DMS79 (cell line): ENCODE measurements around the gene FAM20A.
"Not testable (repeated sequence)": the region's sequence is repeated elsewhere in the genome, so short reads cannot be mapped to it uniquely, and the experiment has no call there.

Experiments
- DNase-seq: peaks from one replicate; lab custom pipeline; 2025; lab: John Stamatoyannopoulos, UW

The FAM20A gene

DNA sequence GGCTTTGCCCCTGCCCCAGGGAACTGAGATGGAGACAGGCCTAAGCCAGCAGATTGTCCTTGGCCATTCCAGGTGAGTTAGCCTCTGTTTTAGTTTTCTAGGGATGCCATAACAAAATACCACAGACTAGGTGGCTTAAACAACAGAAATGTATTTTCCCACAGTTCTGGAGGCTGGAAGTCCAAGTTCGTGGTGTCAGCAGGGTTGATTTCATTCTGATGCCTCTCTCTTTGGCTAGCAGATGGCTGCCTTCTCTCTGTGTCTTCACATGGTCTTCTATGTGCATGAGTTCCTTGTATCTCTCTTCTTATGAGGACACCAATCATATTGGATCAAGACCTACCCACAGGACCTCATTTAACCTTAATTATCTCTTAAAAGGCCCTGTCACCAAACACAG is 12.8 kb downstream of the FAM20A start:
- no peak for DNase-seq

DNA sequence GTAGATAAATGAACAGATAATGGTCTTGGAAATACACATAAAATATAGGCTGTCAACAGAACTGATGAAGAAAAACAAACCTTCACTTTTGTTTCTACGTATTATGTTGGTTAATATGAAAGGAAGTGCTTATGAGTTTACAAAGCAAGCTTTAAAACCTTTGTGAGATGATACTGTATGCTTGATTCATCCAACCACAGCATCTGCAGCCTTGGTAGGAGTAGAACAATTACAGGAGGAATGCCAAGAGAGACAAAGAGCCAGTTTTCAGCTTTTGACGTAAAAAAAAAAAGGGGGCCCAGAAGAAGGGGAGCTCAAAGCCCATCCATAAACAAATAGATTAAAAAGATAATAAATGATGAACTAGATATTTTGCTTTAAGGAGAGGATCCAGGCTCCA is 13.3 kb downstream of the FAM20A start:
- DNase-seq: no peak

DNA sequence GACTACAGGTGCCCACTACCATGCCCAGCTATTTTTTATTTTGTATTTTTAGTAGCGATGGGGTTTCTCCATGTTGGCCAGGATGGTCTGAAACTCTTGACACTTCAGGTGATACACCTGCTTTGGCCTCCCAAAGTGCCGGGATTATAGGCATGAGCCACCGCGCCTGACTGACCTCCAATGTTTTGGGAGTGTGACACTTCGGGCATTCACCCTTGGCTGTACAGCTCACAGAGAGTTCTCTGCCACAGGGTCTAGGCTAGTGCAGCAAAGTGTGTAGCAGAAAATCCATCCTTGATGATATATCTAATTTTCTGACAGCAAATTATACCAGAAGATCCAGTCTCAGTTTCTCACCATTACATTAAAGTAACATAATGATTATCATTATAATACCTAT is 14.1 kb downstream of the FAM20A start:
- no peak for DNase-seq

DNA sequence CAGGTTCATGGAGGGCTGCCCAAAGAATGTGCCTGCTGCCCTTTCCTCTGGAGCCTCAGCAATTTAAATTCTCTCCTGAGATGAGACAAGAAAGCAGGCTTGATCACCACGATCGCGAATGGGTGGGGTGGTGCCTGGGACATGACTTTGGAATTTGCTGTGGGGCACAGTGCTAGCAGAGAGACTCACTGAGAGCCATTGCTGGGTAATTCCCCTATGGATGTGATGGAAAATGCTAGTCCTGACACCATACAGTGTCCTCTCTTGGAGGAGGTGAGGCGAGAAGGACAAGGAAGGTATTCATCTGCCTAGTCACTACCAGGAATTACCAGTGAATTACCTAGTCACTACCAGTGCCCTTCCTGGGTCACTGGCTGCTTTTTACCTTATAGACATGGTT is 15.5 kb downstream of the FAM20A start:
- DNase-seq: no peak

DNA sequence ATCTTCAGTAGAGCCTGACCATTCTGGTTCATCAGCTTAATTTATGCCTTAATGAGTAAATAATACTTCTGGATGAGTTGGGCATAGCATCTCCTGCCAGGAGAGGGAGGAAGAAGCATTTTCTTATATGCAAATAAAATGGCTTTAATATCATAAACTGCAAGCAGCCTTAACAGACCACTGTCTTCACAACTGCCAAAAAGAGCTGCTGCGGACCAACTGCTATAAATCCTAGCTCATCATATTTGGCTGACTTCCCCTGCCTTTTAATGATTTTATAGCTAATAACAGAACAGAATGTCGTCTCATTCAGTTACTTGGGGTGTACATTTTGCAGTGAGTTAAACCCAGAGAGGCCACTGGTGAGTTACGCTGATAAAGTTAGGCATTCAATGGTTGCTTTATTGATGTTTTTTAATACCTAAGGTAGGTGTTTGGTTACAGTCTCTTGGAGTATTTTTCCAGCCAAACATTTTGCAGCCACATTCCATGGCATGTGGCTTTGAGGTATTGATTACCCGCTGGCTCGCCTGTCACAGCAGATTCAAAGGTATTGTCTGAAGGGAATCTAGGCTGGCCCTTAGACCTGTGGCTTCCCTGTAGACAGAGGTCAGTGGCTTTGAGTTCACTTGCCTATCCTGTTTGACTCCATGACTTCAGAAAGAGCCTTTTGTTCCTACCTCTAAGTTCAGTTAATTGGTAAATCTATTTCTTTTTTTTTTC is 16.4 kb downstream of the FAM20A start:
- no peak for DNase-seq

DNA sequence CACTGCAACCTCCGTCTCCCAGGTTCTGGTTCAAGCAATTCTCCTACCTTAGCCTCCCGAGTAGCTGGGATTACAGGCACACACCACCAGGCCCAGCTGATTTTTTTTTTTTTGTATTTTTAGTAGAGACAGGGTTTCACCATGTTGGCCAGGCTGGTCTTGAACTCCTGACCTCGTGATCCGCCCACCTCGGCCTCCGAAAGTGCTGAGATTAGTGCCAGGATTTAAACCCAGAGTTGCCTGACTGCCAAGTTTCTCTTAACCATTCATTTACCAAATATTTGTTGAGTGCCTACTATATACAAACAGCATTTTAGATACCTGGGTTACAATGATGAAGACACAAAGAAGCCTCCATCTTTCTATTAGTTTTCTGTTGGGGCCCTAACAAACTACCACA is 18.3 kb downstream of the FAM20A start:
- not testable (repeated sequence) for DNase-seq

DNA sequence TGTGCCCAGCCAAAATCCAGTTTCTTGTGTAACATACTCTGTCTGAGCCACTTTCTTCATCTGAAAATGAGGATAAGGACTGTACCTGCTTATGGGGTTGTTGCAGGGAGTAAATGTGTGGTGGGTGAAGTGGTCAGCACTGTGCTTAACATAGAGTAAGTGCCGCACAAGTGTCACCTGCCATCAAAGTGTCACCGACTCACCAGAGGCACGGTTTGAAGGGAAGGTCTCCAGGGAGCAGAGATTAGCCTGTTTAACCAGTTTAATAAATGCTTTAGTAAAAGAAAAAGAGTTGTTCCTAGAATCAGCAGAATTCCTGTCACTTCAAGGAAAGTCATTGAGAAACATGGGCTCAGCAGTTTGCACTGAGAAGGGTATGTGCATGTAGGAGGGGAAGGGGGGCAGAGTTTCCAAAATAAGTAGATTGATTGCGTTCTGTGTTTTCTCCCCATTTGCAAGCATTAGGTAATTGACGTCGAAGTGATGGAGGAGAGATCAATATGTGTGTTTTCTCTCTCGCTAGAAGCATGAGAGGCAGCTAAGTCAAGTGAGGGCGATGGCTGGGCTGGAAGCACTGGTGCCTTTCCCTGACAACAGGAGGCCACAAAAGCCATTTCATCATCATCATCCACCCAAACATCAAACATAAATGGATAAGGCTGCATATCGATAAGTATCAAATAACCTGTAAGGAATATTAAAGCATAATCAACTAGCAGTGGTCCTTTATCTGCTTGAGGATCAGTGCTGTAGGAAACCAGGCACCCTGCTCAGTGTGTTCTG is 19.1 kb downstream of the FAM20A start:
- no peak for DNase-seq

DNA sequence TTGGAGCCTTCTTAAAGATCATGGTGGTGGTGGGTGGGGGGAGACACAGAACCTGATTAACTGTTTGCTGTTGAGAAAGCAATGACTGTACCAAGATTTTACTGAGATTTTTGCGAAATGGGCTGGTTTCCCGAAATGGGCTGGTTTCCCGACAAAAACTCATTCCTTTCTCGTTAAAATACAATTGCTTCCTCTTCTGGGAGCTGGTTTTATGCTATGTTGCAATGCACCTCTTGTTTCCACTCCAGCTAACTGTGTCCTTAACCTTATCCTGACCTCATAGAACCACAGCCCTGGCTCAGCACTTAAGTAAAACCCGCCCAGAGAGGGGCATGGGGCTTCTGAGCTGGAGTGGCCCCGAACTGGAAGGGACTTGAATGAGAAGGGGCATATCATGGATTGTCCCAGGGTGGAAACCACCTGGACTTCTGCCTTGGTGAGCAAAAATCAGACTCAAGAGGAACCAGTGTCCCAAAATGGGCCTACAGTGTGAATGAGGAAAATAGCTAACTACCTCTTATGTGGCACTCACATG is 20.9 kb downstream of the FAM20A start:
- no peak for DNase-seq

DNA sequence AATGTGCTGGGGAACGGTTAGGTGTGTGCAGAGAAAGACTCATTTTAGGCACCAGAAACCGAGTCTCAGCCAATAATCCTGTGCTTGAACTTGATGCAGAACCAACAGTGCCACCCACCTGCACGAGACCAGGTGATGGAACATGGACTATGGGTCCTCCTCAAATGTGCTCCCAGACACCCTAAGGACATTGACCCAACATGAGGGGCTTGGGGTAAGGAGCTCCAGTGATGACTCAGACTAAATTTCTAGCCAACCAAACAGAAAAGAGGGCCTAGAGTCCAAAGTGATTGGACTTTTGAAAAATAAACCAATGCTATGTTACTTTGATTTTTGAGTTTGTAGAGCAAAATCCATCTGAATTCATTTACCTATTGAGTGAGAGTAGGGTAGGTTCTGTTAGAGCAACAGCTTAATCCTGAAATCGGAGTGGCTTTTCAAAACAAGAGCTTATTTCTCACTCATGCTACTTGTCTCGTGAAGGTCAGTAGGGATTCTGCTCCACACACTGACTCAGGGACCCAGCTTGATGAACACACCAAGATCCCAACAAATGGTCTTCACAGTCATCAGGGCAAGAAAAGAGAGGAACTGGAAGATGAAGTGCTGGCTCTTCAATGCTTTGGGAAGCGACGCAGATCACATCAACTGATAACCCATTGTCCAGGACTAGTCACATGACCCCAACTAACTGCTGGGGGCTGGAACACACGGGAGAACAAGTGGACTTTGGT is 21.8 kb downstream of the FAM20A start:
- DNase-seq: no peak

DNA sequence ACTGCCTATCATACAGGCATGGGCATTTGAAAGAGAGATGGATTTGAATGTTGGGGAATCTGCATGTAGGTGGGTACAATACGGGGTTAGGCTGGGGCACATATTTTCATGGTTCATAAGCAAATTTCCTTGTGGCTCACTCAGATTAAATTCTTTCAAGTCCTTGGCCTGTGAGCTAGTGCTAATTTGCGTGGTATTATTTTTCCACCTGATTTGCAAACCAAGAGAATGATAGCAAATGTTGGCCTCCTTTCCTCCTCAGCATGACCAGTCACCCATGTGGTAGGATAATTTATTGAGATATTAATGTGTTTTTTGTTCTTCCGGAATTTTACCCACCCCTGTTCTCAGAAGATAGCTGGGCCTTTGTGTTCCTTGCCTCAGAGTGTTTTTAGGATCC is 22.9 kb downstream of the FAM20A start:
- no peak for DNase-seq

DNA sequence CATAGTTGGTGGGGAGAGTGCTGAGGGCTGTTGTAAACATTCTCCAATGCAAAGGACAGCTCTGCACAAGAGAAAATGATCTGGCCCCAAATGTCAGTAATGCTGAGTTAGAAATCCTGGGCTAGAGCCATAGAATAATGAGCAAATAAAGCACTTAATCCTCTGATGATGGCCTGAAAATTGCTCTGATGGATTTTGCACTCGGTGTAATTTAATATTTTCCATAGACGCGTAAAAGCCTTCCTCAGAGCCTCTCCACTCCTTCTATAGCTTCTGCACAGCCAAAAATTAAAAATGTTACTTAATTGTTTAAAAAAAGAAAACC is 23.7 kb downstream of the FAM20A start:
- DNase-seq: no peak

DNA sequence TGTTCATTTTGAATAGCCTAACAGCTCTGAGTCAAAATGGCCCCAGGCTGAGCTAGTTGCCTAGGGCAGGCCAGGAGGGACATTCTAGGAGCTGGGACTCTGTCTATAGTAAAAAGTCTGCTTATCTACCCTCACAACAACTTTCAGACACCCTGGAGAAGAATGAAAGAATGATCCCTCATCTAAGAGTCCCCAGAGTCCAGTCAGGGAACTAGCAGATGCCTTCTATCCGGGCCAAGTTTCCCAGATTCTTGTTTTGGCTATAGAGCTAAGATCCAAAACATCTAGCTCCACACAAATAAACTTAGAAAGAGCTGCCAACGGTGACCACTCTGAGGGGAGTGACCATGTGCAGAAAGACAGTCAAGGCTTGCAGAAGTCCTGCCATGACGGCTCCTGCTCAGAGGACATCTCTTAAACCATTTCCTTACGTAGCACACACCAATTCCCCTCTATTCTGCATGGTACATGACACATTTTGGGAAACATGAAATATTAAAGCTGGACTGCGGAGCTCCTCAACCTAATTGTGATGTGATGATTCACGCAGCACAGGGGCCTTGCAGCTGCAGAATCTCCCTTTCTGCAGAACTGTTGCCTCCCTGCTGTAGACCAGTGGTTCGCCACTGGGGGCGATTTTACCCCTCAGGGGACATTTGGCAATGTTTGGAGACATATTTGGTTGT is 24.2 kb downstream of the FAM20A start:
- no peak for DNase-seq

DNA sequence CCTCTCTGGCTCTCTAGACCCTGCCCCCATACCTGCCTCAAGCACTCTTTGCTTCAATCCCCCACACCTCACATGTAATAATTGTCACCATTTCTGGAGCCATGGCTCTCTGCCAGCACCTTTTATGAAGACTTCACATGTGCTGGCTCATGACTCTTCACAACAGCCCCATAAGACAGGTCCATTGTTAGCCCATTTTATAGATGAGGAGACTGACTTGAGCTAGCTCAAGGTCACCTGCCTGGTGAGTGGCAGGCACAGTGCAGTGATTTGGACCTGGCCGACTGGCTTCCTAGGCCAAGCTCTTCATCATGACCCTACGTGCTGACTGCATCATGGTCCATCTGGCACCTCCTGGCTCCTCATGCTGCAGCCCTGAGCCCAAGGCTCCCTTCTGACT is 25.0 kb downstream of the FAM20A start:
- DNase-seq: no peak

DNA sequence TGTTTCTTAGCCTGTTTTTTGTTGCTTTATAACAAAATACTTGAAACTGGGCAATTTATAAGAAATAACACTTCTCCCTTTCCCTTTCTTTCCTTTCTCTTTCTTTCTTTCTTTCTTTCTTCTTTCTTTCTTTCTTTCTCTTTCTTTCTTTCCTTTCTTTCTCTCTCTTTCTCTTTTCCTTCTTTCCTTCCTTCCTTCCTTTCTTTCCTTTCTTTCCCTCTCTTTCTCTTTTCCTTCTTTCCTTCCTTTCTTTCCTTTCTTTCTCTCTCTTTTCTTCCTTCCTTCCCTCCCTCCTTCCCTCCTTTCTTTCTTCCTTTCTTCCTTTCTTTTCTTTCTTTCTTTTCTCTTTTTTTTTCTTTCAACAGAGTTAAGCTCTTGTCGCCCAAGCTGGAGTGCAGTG is 27.8 kb downstream of the FAM20A start:
- DNase-seq: no peak

DNA sequence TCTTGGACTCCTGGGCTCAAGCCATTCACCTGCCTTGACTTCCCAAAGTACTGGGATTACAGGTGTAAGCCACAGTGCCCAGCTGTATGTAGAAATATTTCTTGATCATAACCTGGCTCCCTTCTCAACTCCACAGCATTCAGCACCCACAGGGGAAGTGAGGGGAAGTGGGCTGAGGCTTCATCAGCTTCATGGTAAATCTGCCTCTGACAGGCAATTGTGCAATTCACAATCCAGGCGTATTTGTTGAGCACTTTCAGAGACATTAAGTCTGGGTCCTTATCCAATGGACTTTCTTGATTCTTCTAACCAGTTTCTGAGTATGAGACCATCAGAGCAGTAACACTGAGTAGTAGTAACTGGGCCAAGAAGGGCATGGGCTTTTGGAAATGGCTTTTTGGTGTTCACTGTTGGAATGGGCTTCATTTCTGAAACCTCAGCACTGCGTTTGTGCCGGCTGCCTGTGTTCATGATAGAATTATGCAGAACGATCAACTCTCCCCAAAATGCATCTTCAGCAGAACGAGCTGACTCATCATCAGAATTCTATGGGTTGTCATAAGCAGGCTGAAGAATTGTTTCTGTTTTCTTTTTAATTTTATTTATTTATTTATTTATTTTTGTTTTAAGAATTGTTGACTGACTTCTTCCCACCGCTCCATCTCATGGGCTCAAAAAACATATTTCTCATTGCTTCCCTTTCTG is 28.9 kb downstream of the FAM20A start:
- no peak for DNase-seq

DNA sequence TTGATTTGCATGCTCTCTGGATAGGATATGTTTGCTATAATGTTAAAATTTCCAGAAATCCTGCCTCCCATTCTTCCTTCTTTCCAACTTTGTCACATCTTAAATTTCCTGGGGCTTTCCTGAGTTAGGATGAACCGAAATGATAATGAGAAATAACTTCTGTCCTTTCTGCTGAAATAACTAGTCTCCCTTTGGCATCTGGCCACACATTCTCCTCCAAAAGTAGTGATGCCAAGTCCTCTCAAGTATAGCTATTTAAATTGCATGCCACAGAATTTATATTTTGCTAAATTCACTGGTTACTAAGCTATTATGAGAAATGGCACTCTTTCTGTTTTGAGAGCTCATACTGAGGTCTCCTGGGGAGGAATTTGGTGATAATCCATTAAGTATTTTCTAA is 30.6 kb downstream of the FAM20A start:
- no peak for DNase-seq

DNA sequence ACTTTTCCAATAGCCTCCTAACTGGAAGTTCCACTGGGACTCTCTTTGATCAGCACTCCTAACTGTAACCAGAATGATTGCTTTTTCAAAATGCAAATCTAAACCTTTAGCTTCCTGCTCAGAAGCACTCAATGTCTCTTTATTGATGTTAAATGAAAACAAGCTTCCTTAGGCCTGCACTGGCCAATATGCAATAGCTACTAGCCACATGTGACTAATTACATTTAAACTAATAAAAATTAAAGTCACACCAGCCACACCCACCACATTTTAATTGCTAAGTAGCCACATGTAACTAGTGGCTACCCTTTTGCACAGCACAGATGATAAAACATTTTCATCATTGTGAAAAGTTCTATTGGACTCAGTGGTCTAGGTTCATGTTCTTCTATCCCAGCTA is 31.8 kb downstream of the FAM20A start:
- no peak for DNase-seq

DNA sequence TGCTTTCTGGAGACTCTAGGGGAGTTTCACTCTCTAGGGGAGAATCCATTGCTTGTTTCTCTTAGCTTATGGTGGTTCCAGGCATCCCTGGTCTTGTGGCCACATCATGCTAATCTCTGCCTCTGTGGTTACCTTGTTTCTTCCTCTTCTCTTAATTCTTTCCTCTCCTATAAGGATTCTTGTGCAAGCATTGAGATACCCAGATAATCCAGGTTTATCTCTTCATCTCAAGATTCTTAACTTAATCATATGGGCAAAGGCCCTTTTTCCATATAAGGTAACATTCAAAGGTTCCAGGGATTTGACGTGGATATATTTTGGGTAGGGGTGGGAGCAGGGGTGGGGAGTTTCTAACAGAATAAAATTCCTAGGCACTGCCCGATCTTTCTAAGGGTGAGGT is 32.6 kb downstream of the FAM20A start:
- no peak for DNase-seq

DNA sequence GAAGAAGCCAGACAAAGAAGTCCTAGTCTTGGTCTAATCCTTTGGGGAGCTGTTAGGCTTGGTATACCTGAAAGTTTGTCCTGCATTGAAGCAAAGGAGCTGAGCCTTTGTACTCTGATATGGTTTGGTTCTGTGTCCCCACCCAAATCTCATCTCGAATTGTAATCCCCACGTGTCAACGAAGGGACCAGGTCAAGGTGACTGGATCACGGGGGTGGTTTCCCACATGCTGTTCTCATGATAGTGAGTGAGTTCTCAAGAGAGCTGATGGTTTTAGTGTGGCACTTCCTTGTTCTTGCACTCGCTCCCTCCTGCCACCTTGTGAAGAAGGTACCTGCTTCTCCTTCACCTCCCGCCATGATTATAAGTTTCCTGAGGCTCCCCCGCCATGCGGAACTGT is 33.6 kb downstream of the FAM20A start:
- no peak for DNase-seq

DNA sequence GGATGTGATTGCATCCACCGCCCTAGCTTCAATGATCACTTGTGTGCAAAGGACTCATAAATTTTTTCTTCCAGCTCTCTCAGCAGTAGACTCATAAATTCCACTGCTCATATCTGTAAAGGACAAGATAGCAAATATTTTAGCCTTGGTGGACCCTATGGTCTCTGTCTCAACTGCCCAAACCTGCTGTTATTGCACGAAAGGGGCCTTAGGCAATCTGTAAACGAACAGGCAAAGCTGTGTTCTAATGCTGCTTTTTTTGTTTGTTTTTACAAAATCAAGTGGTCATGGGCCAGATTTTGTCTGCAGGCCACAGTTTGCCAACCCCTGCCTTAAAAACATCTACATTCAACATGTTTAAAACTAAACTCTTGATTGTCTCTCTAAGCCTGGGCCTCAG is 34.1 kb downstream of the FAM20A start:
- DNase-seq: no peak

DNA sequence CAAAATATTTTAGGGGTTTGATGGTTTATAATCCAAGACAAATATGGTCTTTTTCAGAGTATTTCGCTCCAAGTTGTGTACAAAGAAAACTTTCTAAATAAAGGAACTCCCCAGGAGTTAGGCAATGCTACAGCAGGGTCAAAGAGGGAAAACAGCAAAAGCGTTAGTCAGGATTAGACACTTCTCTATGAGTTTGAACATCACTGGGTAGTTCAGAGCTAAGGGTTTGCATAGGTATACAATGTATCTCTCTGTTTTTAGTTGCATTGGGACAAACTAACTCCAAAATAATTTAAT is 34.8 kb downstream of the FAM20A start:
- DNase-seq: no peak
